Measurements from ENCODE around the gene TRIM40. TPM values are rescaled to one million over a fixed set of nuclear protein-coding genes. Genes with fewer than 3 reads are reported as not detected.
A peak's percentile ranks its signal among the peaks of the same experiment; 100 is the strongest.

Gene TRIM40
- total RNA-seq, 1 experiment from 2014 or later, result not detected

- no peak overlapping the region for H3K27ac ChIP-seq
- H3K4me1 ChIP-seq (replicated peaks), result peaks cover 2% of the 10 kb centered on the region
- H3K9me3 ChIP-seq (replicated peaks), result no peaks in the 10 kb centered on the region
- peaks cover 14% of the 10 kb centered on the region; the same call in 1 of the 2 replicates for H3K27me3 ChIP-seq (replicated peaks)
- DNase-seq (ENCODE audit: low read depth in 1 of 2, low spot score in 2 of 2), result no peak
- no peak overlapping the region for H3K4me3 ChIP-seq
- no peaks in the 10 kb centered on the region for H3K36me3 ChIP-seq
Measured at GRCh38 chr6:30149234-30149633, 13.3 kb downstream of the TRIM40 start.

DNA sequence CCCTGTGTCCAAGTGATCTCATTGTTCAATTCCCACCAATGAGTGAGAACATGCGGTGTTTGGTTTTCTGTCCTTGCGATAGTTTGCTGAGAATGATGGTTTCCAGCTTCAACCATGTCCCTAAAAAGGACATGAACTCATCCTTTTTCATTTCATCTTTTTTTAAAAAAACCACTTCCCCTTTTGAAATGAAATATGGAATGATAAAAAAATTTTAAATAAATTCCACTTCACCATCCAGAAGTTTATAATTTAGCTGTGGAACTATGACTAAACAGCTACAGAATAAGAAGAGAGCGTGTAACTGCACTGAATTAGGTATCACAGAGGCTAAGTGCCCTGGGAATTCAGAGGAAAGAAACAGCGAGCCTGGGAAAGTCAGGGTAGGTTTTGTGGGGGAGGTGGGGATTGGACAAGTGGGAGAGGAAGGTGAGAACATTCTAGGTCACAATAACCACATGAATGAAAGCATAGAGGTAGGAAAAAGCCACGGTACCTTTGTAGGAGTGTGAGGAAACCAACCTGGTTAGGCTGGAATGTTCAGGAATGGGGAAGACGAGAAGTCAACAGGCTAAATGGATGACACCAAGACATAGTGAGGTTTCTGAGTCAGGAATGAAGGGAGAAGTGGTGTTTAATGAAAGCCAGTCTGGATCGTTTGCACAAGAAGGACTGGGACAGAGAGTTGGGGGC, 14.1 kb downstream of the TRIM40 start:
- Histone ChIP-seq H3K36me3 (no peaks in the 10 kb centered on the region), H3K27me3 (replicated peaks) (peaks cover 6% of the 10 kb centered on the region; the same call in 1 of the 2 replicates), H3K4me3 (no peak overlapping the region), H3K4me1 (replicated peaks) (peaks cover 10% of the 10 kb centered on the region), H3K27ac (no peak overlapping the region), H3K9me3 (replicated peaks) (no peaks in the 10 kb centered on the region)
- DNase-seq (ENCODE audit: low read depth in 1 of 2, low spot score in 2 of 2), result no peak

GRCh38 chr6:30150671-30151395, 14.9 kb downstream of the TRIM40 start:
- DNase-seq (ENCODE audit: low read depth in 1 of 2, low spot score in 2 of 2), result no peak
- peaks cover 18% of the 10 kb centered on the region for H3K4me1 ChIP-seq (replicated peaks)
- no peak overlapping the region for H3K4me3 ChIP-seq
- no peaks in the 10 kb centered on the region for H3K9me3 ChIP-seq (replicated peaks)
- no peaks in the 10 kb centered on the region for H3K36me3 ChIP-seq
- no peaks in the 10 kb centered on the region for H3K27me3 ChIP-seq (replicated peaks)
- no peak overlapping the region for H3K27ac ChIP-seq

- no peak overlapping the region for H3K4me3 ChIP-seq
- H3K9me3 ChIP-seq (replicated peaks), result no peaks in the 10 kb centered on the region
- peaks cover 24% of the 10 kb centered on the region for H3K4me1 ChIP-seq (replicated peaks)
- no peak for DNase-seq (ENCODE audit: low read depth in 1 of 2, low spot score in 2 of 2)
- no peaks in the 10 kb centered on the region for H3K27me3 ChIP-seq (replicated peaks)
- H3K36me3 ChIP-seq, result no peaks in the 10 kb centered on the region
- H3K27ac ChIP-seq, result no peak overlapping the region
Measured at GRCh38 chr6:30151580-30151979, 15.6 kb downstream of the TRIM40 start.

- Histone ChIP-seq H3K36me3 (no peaks in the 10 kb centered on the region), H3K27ac (no peak overlapping the region), H3K9me3 (replicated peaks) (no peaks in the 10 kb centered on the region), H3K4me3 (no peak overlapping the region), H3K27me3 (replicated peaks) (no peaks in the 10 kb centered on the region), H3K4me1 (replicated peaks) (peaks cover 24% of the 10 kb centered on the region)
- no peak for DNase-seq (ENCODE audit: low read depth in 1 of 2, low spot score in 2 of 2)
Measured at GRCh38 chr6:30152016-30152673, 16.2 kb downstream of the TRIM40 start.

DNA sequence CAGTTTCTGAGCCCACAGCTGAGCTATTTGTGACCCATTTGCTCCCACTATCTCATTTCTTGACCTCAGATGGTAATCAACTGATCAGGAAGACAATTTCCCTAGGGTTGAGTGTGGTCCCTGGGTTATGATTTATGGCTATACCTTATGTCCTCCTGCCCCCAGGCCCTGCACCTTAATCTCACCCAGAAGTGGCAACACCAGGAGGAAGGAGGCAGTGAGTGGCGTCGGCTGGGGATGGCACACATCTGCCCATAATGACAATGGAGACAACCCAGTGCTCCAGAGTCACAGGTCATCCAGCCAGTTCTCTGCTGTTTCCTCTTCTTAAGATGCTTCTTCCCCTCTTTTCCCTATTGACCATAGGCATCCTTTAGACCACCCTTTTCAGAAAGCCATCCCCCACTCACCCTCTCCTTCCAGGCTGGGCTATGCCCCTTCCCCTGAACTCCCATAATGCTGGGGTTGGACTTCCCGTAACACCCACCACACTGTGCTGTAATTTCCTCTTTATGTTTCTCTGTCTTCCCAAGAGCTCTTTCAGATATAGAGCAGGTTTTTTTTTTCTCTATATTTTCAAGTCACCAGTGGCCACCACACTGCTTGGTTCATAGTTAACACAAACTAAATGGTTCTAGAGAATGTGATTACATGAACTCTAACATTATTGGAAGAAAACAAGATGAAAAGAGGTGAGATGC, 17.1 kb downstream of the TRIM40 start:
- H3K9me3 ChIP-seq (replicated peaks), result no peaks in the 10 kb centered on the region

DNA sequence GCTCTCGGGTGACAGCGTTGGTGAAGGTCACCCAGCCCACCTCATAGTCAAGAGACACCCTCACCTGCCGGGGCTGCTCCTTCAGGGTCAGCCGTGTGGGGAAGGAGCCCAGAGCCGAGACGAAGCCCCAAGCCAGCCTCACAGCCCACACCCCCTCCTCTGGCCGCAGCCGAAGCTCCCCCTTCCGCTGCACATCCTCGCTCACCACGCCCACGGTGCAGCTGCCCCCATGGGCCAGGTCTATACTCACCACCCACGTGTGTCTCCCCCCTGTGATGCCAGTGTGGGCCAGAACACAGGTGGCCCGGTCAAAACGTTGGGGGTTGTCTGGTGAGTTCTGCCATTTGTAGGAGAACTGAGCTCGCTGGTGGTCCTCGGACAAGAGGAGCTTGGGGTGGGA, 18.1 kb downstream of the TRIM40 start:
- H3K4me3 ChIP-seq, result no peak overlapping the region
- no peaks in the 10 kb centered on the region for H3K36me3 ChIP-seq
- no peak for DNase-seq (ENCODE audit: low read depth in 1 of 2, low spot score in 2 of 2)
- H3K27ac ChIP-seq, result no peak overlapping the region
- H3K4me1 ChIP-seq (replicated peaks), result peaks cover 24% of the 10 kb centered on the region
- no peaks in the 10 kb centered on the region for H3K27me3 ChIP-seq (replicated peaks)
- H3K9me3 ChIP-seq (replicated peaks), result no peaks in the 10 kb centered on the region

More for the DNA sequence above, 17.1 kb downstream of the TRIM40 start:
- Histone ChIP-seq H3K4me3 (no peak overlapping the region), H3K4me1 (replicated peaks) (peaks cover 24% of the 10 kb centered on the region), H3K27ac (no peak overlapping the region), H3K27me3 (replicated peaks) (no peaks in the 10 kb centered on the region), H3K36me3 (no peaks in the 10 kb centered on the region)
- no peak for DNase-seq (ENCODE audit: low read depth in 1 of 2, low spot score in 2 of 2)

GRCh38 chr6:30154709-30155519, 19.0 kb downstream of the TRIM40 start:
- Histone ChIP-seq H3K4me1 (replicated peaks) (peaks cover 24% of the 10 kb centered on the region), H3K9me3 (replicated peaks) (no peaks in the 10 kb centered on the region), H3K36me3 (no peaks in the 10 kb centered on the region), H3K27me3 (replicated peaks) (peaks cover 7% of the 10 kb centered on the region; the same call in 1 of the 2 replicates), H3K4me3 (no peak overlapping the region), H3K27ac (no peak overlapping the region)
- peak; percentile 73 to 78 for DNase-seq (ENCODE audit: low read depth in 1 of 2, low spot score in 2 of 2)

DNA sequence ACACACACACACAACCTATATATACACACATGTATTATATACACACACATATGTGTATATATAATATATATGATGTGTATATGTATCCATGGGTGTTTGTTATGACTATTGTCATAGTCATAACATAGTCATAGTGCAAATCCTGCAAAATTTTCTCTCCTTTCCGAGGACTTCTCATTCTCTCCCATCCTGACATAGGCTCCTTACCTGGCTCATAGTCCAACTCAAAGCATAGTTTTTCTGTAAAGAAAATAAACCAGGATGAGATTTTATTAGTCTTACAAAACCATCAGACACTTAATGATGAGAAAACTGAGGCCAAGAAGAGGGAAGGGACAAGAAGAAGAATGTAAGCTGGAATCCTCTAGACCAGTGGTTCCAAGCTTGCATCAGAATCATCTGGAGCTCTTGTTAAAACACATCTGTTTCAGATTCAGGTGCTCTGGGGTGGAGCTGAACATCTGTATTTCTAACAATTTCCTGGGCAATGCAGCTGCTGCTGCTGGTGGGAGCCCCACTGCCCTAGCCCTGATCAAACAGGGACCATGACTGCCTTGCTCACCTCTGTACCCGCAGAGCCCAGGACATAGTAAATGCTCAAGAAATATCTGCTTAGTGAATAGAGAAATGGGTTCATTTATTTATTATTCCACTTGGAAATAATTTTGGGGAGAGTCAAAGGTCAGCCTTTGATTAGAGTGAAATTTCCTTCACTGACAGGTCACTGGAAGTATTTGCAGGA, 19.8 kb downstream of the TRIM40 start:
- peaks cover 8% of the 10 kb centered on the region; the same call in 1 of the 2 replicates for H3K27me3 ChIP-seq (replicated peaks)
- H3K27ac ChIP-seq, result no peak overlapping the region; the same call in 1 of the 2 replicates
- H3K9me3 ChIP-seq (replicated peaks), result no peaks in the 10 kb centered on the region
- H3K36me3 ChIP-seq, result no peaks in the 10 kb centered on the region
- H3K4me3 ChIP-seq, result no peak overlapping the region
- H3K4me1 ChIP-seq (replicated peaks), result peaks cover 24% of the 10 kb centered on the region
- no peak for DNase-seq (ENCODE audit: low read depth in 1 of 2, low spot score in 2 of 2)

DNA sequence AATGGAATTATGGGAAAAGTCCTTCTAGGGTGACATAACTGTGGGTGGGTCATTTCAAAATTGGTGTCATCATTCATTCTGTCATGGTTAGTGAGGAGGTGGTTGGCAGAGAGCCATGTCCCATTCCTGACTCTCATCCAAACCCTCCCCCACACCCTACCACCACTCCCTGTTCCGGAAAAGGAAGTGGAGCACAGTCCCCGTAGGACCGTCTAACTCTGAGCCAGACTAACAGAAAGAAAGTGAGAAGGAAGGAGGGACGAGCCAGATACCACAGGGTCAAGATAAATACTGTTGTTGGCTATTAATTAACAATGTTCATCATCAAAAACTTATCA, 20.3 kb downstream of the TRIM40 start:
- no peak overlapping the region for H3K4me3 ChIP-seq
- H3K4me1 ChIP-seq (replicated peaks), result peaks cover 24% of the 10 kb centered on the region
- DNase-seq (ENCODE audit: low read depth in 1 of 2, low spot score in 2 of 2), result peak in 1 of 2 experiments; percentile 18
- no peak overlapping the region for H3K27ac ChIP-seq
- no peaks in the 10 kb centered on the region for H3K9me3 ChIP-seq (replicated peaks)
- no peaks in the 10 kb centered on the region for H3K36me3 ChIP-seq
- H3K27me3 ChIP-seq (replicated peaks), result peaks cover 8% of the 10 kb centered on the region; the same call in 1 of the 2 replicates

- Histone ChIP-seq H3K27ac (no peak overlapping the region), H3K36me3 (no peaks in the 10 kb centered on the region), H3K4me3 (no peak overlapping the region)
Measured at GRCh38 chr6:30156774-30157173, 20.8 kb downstream of the TRIM40 start.

DNA sequence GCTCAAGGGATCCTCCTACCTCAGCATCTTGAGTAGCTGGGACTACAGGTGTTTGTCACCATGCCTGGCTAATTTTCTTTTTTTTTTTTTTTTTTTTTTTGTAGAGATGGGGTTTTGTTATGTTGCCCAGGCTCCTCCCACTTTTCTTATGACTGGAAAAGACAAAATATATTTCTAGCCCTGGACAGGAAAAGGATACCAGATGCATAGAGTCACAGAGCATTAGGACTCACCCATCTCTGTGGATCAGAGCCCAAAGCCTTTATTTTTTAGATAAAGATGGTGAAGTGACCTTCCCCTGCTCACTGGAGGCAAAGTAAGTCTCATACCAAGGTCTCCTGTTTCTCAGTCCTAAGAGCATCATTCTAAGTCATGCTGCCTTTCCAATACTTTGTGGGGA, 21.6 kb downstream of the TRIM40 start:
- H3K4me3 ChIP-seq, result no peak overlapping the region
- no peaks in the 10 kb centered on the region for H3K36me3 ChIP-seq
- DNase-seq (ENCODE audit: low read depth in 1 of 2, low spot score in 2 of 2), result no peak
- no peaks in the 10 kb centered on the region for H3K9me3 ChIP-seq (replicated peaks)
- no peak overlapping the region for H3K27ac ChIP-seq
- peaks cover 24% of the 10 kb centered on the region for H3K4me1 ChIP-seq (replicated peaks)
- H3K27me3 ChIP-seq (replicated peaks), result peaks cover 8% of the 10 kb centered on the region; the same call in 1 of the 2 replicates

More at GRCh38 chr6:30156774-30157173, 20.8 kb downstream of the TRIM40 start:
- Histone ChIP-seq H3K4me1 (replicated peaks) (peaks cover 24% of the 10 kb centered on the region), H3K9me3 (replicated peaks) (no peaks in the 10 kb centered on the region), H3K27me3 (replicated peaks) (peaks cover 8% of the 10 kb centered on the region; the same call in 1 of the 2 replicates)
- DNase-seq (ENCODE audit: low read depth in 1 of 2, low spot score in 2 of 2), result no peak

All from SJSA1 (cell line).